GM12873 (cell line): ENCODE measurements around the gene ZBTB7C.

Experiments
- TF ChIP-seq, protein P1 (sequence below): IDR thresholded peaks from 2 replicates; pipeline ENCODE4 v1.5.1; 2012; ENCODE audit warnings: low read depth, mild to moderate bottlenecking, moderate library complexity, low read length, control low read depth; ENCODE audit not compliant: insufficient read depth; ENCODE audit errors: missing control alignments

The ZBTB7C gene

DNA sequence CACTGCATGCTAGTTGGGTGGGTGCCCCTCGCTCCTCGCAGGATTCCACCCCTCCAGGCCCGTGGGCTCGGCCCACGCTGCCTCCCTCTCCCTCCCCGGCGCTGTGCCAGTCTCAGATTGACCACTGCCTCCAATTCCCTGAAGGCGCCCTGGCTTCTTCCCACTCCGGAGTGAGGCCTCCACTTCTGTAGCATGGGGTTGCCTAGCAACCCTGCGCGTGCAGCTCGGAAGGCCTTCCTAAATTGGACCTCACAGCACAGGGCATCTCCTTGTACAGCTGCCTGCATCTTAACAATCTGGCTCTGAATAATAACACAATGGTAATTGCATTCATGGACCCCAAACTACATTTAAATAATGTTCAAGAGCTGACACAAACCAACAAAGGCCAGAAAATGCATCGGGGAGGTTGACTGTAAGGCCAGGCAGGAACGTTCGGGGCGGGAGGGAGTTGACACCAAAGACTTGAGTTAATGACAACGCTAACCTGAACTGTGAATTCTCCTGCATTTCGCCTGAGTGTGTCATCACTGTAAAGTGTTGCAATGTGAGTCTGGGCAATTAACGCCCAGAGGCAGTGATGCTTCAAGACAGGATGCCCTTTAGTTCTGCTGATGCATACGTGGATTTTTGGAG is 222.9 kb downstream of the ZBTB7C start:
- TF ChIP-seq, protein P1, sequence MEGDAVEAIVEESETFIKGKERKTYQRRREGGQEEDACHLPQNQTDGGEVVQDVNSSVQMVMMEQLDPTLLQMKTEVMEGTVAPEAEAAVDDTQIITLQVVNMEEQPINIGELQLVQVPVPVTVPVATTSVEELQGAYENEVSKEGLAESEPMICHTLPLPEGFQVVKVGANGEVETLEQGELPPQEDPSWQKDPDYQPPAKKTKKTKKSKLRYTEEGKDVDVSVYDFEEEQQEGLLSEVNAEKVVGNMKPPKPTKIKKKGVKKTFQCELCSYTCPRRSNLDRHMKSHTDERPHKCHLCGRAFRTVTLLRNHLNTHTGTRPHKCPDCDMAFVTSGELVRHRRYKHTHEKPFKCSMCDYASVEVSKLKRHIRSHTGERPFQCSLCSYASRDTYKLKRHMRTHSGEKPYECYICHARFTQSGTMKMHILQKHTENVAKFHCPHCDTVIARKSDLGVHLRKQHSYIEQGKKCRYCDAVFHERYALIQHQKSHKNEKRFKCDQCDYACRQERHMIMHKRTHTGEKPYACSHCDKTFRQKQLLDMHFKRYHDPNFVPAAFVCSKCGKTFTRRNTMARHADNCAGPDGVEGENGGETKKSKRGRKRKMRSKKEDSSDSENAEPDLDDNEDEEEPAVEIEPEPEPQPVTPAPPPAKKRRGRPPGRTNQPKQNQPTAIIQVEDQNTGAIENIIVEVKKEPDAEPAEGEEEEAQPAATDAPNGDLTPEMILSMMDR, result no peak

- TF ChIP-seq, protein P1, result no peak
Observed at GRCh38 chr18:48184118-48184517, 225.1 kb downstream of the ZBTB7C start.

- TF ChIP-seq, protein P1, result no peak
Observed at GRCh38 chr18:48183613-48184012, 225.6 kb downstream of the ZBTB7C start.

DNA sequence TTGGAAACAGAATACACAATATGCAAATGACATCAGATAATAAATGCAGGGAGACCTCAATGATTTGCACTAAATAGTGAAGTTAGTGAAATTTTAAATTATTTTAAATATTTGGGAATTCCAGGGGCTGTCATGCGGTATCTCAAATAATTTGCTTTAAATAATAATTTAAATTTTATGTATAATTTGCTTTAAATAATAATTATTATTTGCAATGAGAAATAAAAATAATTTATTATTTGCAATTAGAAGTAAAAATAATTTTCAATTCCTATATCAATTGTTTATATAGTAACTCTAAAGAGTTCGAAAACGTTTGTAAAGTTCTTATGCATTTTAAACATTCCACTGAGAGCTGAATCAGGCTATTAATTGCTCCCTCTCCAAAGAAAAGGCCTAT is 226.4 kb downstream of the ZBTB7C start:
- TF ChIP-seq, protein P1, result no peak

GRCh38 chr18:48181857-48182256 is 227.3 kb downstream of the ZBTB7C start:
- TF ChIP-seq, protein P1, result no peak

- TF ChIP-seq, protein P1, result no peak
Observed at GRCh38 chr18:48181087-48181823, 227.9 kb downstream of the ZBTB7C start.

DNA sequence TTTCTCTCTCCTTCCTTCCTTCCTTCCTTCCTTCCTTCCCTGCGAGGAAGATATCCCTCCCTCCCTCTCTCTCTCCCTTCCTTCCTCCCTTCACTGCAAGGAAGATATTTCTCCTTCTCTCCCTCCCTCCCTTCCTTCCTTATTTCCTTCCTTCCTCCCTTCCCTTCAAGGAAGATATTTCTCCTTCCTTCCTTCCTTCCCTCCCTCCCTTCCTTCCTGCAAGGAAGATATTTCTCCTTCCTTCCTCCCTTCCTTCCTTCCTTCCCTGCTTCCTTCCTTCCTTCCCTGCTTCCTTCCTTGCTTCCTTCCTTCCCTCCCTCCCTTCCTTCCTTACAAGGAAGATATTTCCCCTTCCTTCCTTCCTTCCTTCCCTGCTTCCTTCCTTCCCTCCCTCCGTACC is 229.5 kb downstream of the ZBTB7C start:
- TF ChIP-seq, protein P1, result no peak
